GM19395 (cell line): Measurements from ENCODE around the gene PRKCA.
"Not testable (repeated sequence)": the region's sequence is repeated elsewhere in the genome, so short reads cannot be mapped to it uniquely, and the experiment has no call there.

Experiments used
- ATAC-seq: cut with Tn5 transposase; IDR thresholded peaks from one replicate; pipeline ENCODE4 v1.9.1; 2021; ENCODE audit warnings: mild to moderate bottlenecking, moderate library complexity; ENCODE audit not compliant: unreplicated experiment

Gene PRKCA

DNA sequence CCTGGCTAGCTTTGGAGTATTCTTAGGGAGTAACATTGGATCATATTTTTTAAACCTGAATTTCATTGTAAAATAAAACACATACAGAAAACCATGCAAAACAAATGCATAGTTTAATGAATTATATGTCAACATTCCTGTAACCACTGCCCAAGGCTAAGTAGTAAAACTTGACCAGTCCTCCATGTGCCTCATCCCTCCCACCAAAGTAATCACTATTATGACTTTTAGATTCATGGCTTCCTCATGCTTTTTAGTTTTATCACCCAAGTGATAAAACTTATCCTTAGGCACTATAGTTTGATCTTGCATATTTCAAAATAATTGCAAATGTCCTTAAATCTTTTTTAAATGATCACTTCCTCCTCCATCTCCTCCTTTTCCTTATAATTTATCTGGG is 20.4 kb downstream of the PRKCA start:
- no peak for ATAC-seq

DNA sequence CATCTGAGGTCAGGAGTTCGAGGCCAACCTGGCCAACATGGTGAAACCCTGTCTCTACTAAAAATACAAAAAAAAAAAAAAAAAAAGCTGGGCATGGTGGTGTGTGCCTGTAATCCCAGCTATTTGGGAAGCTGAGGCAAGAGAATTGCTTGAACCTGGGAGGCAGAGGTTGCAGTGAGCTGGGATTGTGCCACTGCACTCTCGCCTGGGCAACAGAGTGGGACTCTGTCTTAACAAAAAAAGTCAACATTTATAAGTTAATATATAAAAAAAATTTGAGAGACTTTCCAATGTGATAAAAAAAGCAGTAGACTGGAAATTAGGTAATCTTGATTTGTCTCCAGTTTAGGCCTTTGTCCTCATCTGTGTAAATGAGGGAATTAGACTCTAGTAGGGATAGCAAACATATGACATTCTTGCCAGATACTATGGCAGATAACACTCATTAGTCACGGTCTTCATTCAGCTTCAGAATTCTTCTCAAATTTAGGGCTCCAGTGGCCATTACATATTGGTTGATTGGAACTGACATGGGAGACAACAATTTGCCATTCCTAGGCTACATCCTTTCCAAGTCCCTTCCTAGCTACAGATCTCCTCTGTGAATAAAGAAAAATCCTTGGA is 22.1 kb downstream of the PRKCA start:
- ATAC-seq, result not testable (repeated sequence)

DNA sequence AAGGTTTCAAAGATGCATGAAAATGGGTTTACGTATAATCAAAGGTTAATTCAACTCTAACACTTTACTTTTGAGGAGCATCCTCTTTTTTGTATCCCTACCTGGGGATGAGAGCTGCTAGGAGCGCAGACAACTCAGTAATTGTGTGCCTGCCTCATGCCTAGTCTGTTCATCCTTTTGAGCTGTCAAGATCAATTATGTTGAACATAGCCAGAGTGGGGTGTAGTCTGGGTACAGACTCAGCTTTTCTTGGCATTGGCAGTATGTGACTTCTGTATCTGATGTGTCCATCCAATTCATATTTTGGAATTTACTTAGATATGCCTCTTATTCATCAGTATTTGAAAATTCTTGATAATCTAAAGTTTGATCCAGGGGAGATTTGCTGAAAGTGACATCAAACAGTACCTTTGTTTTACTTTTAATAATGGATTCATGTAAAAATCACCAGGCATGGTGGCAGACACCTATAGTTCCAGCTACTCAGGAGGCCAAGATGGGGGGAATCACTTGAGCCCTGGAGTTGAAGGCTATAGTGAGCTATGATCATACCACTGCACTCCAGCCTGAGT is 24.1 kb downstream of the PRKCA start:
- ATAC-seq, result no peak

- no peak for ATAC-seq
These were observed 28.2 kb downstream of the PRKCA start for GRCh38 chr17:66330646-66331037.

DNA sequence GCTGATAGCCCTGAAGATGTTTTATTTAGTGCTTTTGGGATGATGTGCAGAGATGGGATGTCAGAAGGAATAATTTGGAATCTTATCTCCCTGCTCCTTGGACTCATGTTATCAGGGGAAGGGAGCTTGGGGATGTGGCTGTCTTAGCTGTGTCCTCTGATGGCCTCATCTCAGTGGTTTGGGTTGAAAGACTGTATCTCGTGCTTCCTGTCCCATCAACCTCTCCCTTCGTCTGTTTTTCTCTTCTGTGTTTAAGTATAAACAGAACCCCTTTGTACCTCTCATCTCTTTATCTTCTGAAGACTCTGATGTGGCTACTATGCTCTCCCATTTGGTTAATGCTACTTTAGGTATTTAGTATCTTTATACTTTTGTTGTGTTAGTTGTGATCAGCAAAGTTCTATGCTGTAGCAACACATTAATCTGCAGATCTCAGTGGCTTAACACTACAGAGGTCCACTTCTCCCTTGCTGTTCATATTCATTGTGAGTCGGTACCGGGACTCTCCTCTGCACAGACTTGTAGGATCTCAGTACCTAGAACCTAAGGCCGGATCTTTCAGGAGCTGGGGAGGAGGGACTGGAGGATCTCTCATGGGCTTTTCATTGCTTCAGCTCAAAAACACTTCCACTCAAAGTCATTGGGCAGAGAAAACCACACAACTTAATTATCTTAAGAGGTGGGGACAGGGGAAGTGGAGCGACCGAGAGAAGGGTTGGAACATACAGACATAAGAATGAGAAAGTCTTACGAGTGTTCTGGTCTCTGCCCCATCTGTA is 28.8 kb downstream of the PRKCA start:
- no peak for ATAC-seq

DNA sequence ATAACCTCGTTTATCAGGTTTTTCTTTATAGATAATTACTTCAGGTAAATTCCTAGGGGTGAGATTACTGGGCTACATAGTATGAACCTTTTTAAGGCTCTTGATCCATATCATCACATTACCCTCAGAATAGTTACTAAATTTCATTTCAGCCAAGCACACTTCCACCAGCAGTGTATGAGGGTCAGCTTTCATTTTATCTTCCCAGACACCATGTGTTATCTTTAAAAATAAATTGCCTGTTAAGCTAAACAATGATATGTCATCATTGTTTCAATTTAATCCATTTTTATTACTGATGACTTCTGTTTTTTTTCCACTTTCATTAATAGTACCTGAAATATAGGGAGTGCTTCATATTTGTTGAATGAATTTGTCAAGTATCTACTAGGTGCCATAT is 33.4 kb downstream of the PRKCA start:
- ATAC-seq, result no peak

GRCh38 chr17:66337268-66337667 is 34.9 kb downstream of the PRKCA start:
- ATAC-seq, result no peak

GRCh38 chr17:66337866-66338485 is 35.6 kb downstream of the PRKCA start:
- no peak for ATAC-seq

DNA sequence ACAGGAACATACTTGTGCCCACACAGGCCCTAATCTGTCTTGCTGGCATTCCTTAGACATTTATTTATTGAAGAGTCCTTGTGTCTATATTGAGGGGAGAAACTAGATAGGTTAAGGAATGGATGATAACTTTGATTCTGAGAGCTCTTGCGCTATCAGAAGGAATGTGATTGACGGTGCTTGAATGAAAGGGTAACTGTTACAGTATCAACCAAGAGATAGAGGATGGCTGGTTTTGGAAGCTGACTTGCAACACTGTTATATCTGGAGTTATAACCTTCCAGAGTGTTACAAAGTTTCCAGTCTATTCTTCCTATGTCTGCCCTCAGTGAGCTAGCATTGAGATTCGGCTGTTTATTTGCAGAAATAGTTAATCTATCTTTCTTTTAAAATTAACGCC is 36.5 kb downstream of the PRKCA start:
- ATAC-seq, result no peak

- ATAC-seq, result no peak
These were observed 37.1 kb downstream of the PRKCA start for GRCh38 chr17:66339561-66339960.

- ATAC-seq, result no peak
These were observed 38.3 kb downstream of the PRKCA start for GRCh38 chr17:66340720-66341119.

GRCh38 chr17:66341462-66341861 is 39.0 kb downstream of the PRKCA start:
- no peak for ATAC-seq

DNA sequence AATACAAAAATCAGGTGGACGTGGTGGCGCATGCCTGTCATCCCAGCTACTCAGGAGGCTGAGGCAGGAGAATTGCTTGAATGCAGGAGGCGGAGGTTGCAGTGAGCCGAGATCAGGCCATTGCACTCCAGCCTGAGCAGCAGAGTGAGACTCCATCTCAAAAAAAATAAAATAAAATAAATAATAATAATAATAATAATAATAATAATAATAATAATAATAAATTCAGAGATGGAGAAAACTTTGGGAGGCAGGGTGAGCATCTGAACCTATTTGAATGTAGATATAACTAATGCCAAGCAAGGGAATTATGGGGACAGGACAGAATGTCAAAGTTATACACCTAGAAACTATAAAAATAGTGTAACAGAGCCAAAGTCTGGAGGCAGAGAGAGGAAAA is 39.9 kb downstream of the PRKCA start:
- not testable (repeated sequence) for ATAC-seq

DNA sequence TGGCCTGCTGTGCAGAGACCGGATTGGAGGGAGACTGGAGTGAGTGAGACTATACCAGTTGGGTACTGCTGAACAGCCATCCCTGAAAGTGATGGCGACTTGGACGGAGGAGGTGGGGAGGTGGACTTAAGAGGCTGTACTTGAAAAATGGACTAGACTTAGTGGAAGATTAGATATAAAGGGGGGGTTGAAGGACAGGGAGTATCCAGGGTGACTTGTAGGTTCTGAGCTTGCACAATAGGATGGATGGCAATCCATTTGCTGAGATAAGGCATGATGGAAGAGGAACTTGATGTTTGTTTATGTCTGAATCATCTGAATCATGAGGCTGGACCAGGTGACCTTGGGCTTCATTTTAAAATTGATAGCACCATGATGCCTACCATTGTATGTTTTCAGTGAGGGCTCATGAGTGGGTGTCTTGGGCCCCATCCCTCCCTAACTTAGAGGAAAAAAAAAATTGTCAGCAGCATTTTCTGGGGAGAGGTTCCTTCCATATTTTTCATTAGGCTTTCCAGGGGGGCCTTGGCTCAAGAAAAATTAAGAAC is 41.2 kb downstream of the PRKCA start:
- no peak for ATAC-seq

GRCh38 chr17:66344473-66344872 is 42.1 kb downstream of the PRKCA start:
- ATAC-seq, result no peak

DNA sequence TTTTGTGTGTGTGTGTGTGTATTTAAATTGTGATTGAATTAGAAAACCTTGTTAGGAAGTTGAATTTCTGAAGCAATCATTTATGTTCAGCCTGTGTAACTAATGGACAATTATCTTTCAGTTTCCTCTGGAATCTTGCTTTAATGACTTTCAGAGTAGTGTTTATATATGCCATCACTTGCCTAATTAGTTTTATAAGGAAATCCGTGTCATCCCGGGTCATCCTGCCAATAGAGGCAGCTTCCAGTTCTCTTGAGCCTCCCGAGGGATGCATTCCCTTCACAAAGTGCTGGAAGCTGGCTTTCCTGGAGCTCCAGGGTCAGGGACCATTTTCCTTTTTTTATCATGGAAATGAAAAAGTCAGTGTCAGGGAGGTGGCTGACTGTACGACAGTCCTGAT is 42.9 kb downstream of the PRKCA start:
- ATAC-seq, result no peak

DNA sequence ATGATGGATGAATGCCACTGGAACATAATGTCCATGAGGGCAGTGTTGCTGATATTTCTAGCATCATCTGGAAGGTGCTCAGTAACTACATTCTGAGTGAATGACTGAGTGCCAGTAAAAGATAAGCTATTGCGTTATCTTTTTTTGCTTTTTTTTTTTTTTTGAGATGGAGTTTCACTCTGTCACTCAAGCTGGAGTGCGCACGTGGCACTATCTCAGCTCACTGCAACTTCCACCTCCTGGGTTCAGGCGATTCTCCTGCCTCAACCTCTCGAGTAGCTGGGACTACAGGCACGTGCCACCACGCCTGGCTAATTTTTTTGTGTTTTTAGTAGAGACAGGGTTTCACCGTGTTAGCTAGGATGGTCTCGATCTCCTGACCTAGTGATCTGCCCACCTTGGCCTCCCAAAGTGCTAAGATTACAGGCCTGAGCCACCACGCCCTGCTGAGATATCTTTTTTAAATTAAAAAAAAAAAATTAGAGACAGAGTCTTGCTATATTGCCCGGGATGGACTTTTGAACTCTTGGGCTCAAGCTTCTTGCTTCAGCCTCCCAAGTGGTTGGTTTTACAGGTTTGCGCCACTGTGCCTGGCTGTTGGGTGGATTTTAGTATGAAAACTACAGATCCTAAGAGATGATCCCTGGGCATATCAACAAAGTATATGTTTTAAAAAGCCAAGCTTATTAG is 43.7 kb downstream of the PRKCA start:
- ATAC-seq, result not testable (repeated sequence)

DNA sequence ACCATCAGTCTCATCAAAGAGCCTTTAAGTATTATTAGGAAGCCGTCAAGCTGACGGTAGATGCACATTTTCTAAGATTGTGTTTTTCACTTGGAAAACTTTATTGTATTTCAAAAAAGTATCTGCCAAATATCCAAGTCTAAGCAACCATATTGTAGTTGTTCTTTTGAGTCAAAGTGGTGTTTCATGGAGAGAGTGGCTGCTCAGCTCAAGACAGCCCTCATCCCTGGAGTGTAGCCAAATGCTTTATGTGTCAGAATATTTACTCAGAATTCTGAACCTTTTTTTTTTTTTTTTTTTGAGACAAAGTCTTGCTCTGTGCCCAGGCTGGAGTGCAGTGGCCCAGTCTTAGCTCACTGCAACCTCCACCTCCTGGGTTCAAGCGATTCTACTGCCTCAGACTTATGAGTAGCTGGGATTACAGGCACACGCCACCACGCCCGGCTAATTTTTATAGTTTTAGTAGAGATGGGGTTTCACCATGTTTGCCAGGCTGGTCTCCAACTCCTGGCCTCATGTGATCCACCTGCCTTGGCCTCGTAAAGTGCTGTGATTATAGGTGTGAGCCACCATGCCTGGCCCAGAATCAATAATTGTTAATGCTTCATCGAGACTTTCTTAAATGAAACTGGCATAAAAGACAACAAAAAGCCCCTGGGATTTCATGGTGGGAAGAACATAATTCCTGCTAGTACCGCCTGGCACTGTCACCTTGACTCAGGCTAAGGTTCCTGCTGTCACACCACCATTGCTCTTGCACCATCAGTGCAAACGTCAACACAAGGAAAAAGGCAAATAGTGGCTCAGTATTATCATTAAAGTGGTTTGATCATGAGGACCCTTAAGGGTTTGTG is 45.5 kb downstream of the PRKCA start:
- ATAC-seq, result no peak

DNA sequence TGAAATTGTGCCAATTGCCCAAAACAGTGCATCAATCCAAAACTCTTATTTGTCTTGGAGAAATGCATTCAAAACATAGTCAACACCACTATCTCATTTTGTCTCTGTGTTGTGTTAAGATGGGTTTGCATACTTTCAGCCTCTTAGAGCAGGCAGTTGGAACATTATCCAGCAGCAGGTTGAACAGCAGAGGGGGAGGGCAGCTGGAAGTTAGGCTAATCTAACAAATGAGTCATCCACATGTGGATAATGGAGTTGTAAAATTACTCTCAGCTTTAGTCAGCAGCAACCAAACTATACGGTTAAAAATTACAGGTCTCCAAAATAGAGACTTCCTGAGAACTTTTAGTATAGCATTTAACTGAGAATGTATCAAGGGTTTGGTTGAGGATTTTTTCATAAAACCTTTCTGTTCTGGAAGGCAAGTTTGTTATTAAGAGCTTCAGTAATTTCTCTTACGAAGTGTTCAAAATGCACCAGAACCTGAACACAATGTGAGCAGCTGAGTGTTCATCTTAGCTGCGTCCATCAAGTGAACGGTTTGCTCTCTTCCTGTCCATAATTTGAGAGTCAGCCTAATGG is 46.3 kb downstream of the PRKCA start:
- ATAC-seq, result no peak
